HG03378 (cell line): Measurements from ENCODE around the gene EFNA5.

ENCODE experiments used
- ATAC-seq: cut with Tn5 transposase; IDR thresholded peaks from one replicate; pipeline ENCODE4 v1.9.1; 2021; ENCODE audit warnings: mild to moderate bottlenecking, moderate library complexity; ENCODE audit not compliant: unreplicated experiment

EFNA5 gene

GRCh38 chr5:107670932-107671741 is at the start of gene EFNA5:
TSS of gene EFNA5 (minus strand) at chr5:107670937.
- no peak for ATAC-seq

- ATAC-seq: no peak
Measured at GRCh38 chr5:107719034-107719606, 48.4 kb upstream of the EFNA5 start.

GRCh38 chr5:107717816-107718215 is 47.1 kb upstream of the EFNA5 start:
- ATAC-seq: no peak

- ATAC-seq: no peak
Measured at GRCh38 chr5:107713228-107713627, 42.5 kb upstream of the EFNA5 start.

GRCh38 chr5:107712359-107712870 is 41.7 kb upstream of the EFNA5 start:
- no peak for ATAC-seq

GRCh38 chr5:107705402-107706014 is 34.8 kb upstream of the EFNA5 start:
- no peak for ATAC-seq

- ATAC-seq: no peak
Measured at GRCh38 chr5:107704681-107705401, 34.1 kb upstream of the EFNA5 start.

GRCh38 chr5:107700481-107700880 is 29.7 kb upstream of the EFNA5 start:
- no peak for ATAC-seq

- ATAC-seq: no peak
Measured at GRCh38 chr5:107699425-107699824, 28.7 kb upstream of the EFNA5 start.

- ATAC-seq: no peak
Measured at GRCh38 chr5:107698286-107698685, 27.5 kb upstream of the EFNA5 start.

- no peak for ATAC-seq
Measured at GRCh38 chr5:107696498-107696897, 25.8 kb upstream of the EFNA5 start.

GRCh38 chr5:107696080-107696479 is 25.3 kb upstream of the EFNA5 start:
- no peak for ATAC-seq

- ATAC-seq: no peak
Measured at GRCh38 chr5:107687937-107688336, 17.2 kb upstream of the EFNA5 start.

GRCh38 chr5:107687404-107687803 is 16.7 kb upstream of the EFNA5 start:
- no peak for ATAC-seq

- no peak for ATAC-seq
Measured at GRCh38 chr5:107682533-107682932, 11.8 kb upstream of the EFNA5 start.

- ATAC-seq: no peak
Measured at GRCh38 chr5:107680799-107681198, 10.1 kb upstream of the EFNA5 start.

- ATAC-seq: no peak
Measured at GRCh38 chr5:107680099-107680498, 9.4 kb upstream of the EFNA5 start.

GRCh38 chr5:107676702-107677101 is 6.0 kb upstream of the EFNA5 start:
- no peak for ATAC-seq

GRCh38 chr5:107675201-107675600 is 4.5 kb upstream of the EFNA5 start:
- no peak for ATAC-seq

- ATAC-seq: no peak
Measured at GRCh38 chr5:107674655-107675054, 3.9 kb upstream of the EFNA5 start.
